Natural killer cell (primary cell): ENCODE results near the gene ZNF541. TPM values are rescaled to one million over a fixed set of nuclear protein-coding genes. Genes with fewer than 3 reads are reported as not detected.
A peak's percentile ranks its signal among the peaks of the same experiment; 100 is the strongest.

ENCODE experiments used
- ATAC-seq, 3 donors: fragments of 150-1000 bp in 2 of 3; fragments of 200-7000 bp in 1 of 3; cut with Tn5 transposase; 1 replicate in 1 of 3; 2 replicates in 2 of 3; pipeline ENCODE4 v1.10.0; 2021; ENCODE audit warnings: mild to moderate bottlenecking in 2 of 3, moderate library complexity in 2 of 3
- DNase-seq, 2 donors: peaks; one replicate each; pipeline versions ENCODE4 v3.0.0 to v3.0.0-alpha.2; 2013 to 2021; ENCODE audit warnings: mixed read lengths in 1 of 2
- H3K27ac ChIP-seq: one replicate; pipeline ENCODE4 v1.5.1; 2013; ENCODE audit warnings: mild to moderate bottlenecking, low read length
- H3K27me3 ChIP-seq: one replicate; pipeline ENCODE4 v1.6.1; 2013; ENCODE audit warnings: low read length; ENCODE audit not compliant: control insufficient read depth, insufficient read depth
- H3K36me3 ChIP-seq: one replicate; pipeline ENCODE4 v1.6.1; 2013; ENCODE audit warnings: low read length; ENCODE audit not compliant: control insufficient read depth, insufficient read depth
- H3K4me1 ChIP-seq: one replicate; pipeline ENCODE4 v1.6.1; 2013; ENCODE audit warnings: low read length; ENCODE audit not compliant: control insufficient read depth, insufficient read depth
- H3K4me3 ChIP-seq: one replicate; pipeline ENCODE4 v1.5.1; 2013; ENCODE audit warnings: low read length
- H3K9me3 ChIP-seq: one replicate; pipeline ENCODE4 v1.6.1; 2013; ENCODE audit warnings: low read length; ENCODE audit not compliant: control insufficient read depth, insufficient read depth
- H3K27ac Mint-ChIP-seq, 2 donors: one replicate each; pipeline ENCODE4 v1.8.0; 2022; ENCODE audit warnings: mild to moderate bottlenecking in 2 of 2, mixed read lengths in 2 of 2, moderate library complexity in 1 of 2
- H3K27me3 Mint-ChIP-seq, 2 donors: one replicate each; pipeline ENCODE4 v1.8.0; 2022; ENCODE audit warnings: low read depth in 2 of 2, mixed read lengths in 2 of 2
- H3K36me3 Mint-ChIP-seq: one replicate; pipeline ENCODE4 v1.8.0; 2022; ENCODE audit warnings: mixed read lengths
- H3K4me1 Mint-ChIP-seq, 2 donors: one replicate each; pipeline ENCODE4 v1.8.0; 2022; ENCODE audit warnings: mixed read lengths in 2 of 2
- H3K4me3 Mint-ChIP-seq: one replicate; pipeline ENCODE4 v1.8.0; 2022; ENCODE audit warnings: mild to moderate bottlenecking, moderate library complexity, mixed read lengths
- H3K9me3 Mint-ChIP-seq, 2 donors: one replicate each; pipeline ENCODE4 v1.8.0; 2022; ENCODE audit warnings: mixed read lengths in 2 of 2
- CTCF ChIP-seq: fragments of 200-600 bp; IDR thresholded peaks from one replicate; pipeline ENCODE4 v1.8.0; 2022; ENCODE audit warnings: antibody characterized with exemption
- WGBS: methylation state at CpG from one replicate; pipeline ENCODE4 v1.1.7; 2013; ENCODE audit warnings: missing lambda C conversion rate; ENCODE audit not compliant: insufficient coverage; 5-methylcytosine and 5-hydroxymethylcytosine counted together
- intact Hi-C: fragments of 100-400 bp; cut with micrococcal nuclease; formaldehyde crosslinking; loops from one replicate; pipeline ENCODE4 v1.14.2; 2022
- total RNA-seq, 4 donors: library from RNA; stranded (reverse); fragments of 120-200 nt in 1 of 4; gene quantifications; one replicate each; pipeline versions ENCODE4 v1.2.3 to v1.2.4, GENCODE V29; 2013 to 2022

ZNF541 gene
- total RNA-seq, 3 donors from 2014 or later (not counting 1 experiment from before 2014, with no cell fraction given): 1.5 to 2.0 (median 1.5) TPM

DNA sequence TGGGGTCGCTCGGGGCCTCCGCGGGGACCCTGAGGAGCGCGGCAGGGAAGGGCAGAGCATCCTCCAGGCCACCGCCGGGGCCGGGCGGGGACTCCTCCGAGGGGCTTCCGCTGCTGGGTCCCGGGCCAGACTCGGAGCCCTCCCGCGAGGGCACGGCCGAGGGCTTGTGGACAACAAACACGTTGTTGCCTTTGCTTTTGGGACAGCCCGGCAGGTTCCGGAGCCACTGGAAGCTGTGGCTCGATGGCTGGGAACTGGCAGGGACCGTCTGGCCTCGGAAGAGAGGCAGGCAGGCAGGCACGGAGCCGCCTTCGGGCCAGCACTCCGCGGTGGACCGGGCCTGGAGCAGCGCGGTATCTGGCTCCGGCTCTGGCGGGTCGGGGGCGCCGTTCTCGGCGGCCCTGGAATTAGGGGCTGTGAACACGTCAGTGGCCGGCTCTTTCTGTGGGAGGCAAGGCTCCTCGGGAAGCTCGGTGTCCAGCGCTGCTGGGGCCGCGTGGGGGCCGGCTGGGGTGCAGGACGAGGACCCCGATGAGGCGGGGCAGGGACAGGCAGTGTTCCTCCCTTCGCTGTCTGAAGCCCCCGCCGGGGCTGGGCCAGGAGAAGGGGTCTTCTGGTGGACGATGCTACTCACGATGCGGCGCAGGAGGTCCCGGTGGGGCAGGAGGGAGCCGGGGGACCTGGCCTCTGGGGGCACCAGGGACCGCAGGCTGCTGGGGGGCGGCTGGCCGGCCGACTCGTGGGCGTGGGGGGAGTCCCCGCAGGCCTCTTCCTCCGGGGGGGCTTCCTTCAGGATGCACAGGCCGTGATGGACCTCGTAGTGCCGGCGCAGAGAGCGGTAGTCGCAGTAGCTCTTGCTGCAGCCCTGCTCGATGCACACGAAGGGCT, 27.6 kb downstream of the ZNF541 start:
- no peak overlapping the region for H3K4me3 Mint-ChIP-seq
- no peaks in the 10 kb centered on the region for H3K36me3 Mint-ChIP-seq

DNA sequence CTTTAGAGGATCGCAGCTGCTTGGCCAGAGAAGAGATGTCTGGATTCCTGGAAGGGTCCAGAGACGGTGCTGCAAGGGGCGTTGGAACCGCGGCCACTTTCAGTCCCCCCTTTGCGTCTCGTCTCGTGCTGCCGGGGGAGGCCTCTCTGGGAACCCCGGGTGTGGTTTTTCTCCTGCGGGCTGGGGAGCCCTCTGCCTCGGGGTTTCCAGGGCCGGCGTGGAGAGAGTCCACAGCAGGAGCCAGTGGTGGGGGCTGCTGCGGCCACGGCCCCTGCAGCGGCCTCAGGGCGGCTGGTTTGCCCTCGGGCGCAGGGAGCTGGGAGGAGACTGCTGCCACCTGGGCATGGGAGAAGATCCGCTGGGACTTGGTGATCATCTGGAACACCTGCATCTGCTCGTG, 28.5 kb downstream of the ZNF541 start:
- no peaks in the 10 kb centered on the region for H3K9me3 ChIP-seq
- Mint-ChIP-seq H3K4me1 (peaks cover 28 to 29% of the 10 kb centered on the region in 2 donors), H3K27me3 (peaks cover 0 to 5% of the 10 kb centered on the region in 2 donors), H3K4me3 (peak overlapping the region; percentile 25), H3K36me3 (no peaks in the 10 kb centered on the region), H3K27ac (peak overlapping the region in 1 of 2 donors; percentile 40), H3K9me3 (no peaks in the 10 kb centered on the region)
- intact Hi-C loops: loop anchor here (10.0 kb wide), 1 partner anchor 150 kb away; no protein-coding TSS in a partner anchor
- ATAC-seq: no peak
- no peak overlapping the region for H3K27ac ChIP-seq
- WGBS: 88% methylated on average over 22 of the region's 22 CpGs
- H3K27me3 ChIP-seq: peaks cover 13% of the 10 kb centered on the region
- no peak overlapping the region for H3K4me3 ChIP-seq
- no peaks in the 10 kb centered on the region for H3K36me3 ChIP-seq
- no peak for DNase-seq
- no peak for TF ChIP-seq CTCF
- peaks cover 50% of the 10 kb centered on the region for H3K4me1 ChIP-seq

More for the DNA sequence above, 27.6 kb downstream of the ZNF541 start:
- H3K36me3 ChIP-seq: no peaks in the 10 kb centered on the region
- intact Hi-C loops: loop anchor here (10.0 kb wide), 1 partner anchor 149 kb away; no protein-coding TSS in a partner anchor
- H3K27ac Mint-ChIP-seq: peak overlapping the region in 1 of 2 donors; percentile 40
- no peaks in the 10 kb centered on the region for H3K9me3 ChIP-seq
- WGBS: 26% methylated on average over 75 of the region's 75 CpGs
- DNase-seq (peak in 1 of 2 donors; percentile 32), ATAC-seq (no peak)
- H3K9me3 Mint-ChIP-seq: no peaks in the 10 kb centered on the region
- H3K4me3 ChIP-seq: no peak overlapping the region
- peaks cover 13% of the 10 kb centered on the region for H3K27me3 ChIP-seq
- H3K27me3 Mint-ChIP-seq: peaks cover 0 to 5% of the 10 kb centered on the region in 2 donors
- H3K4me1 ChIP-seq: peaks cover 42% of the 10 kb centered on the region
- H3K27ac ChIP-seq: no peak overlapping the region
- peaks cover 19 to 21% of the 10 kb centered on the region in 2 donors for H3K4me1 Mint-ChIP-seq
- TF ChIP-seq CTCF: no peak

DNA sequence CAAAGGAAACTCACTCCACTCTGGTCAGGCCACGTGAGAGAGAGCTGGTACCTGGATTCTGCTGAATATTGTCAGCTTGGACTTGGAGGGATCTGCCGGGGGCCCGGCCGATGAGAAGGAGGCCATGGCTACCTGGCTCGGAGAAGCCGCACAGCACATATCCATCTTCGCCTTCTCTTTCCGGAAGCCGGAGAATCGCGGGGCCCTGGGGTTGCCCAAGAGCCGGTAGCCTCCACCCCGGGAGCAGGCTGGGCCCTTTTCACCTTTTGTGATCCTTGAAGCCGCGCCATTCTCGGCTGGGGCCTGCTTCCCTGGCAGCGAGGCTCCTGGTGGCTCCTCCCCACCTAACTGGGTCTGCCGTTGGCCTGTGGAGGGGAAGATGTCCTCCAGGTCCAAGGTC, 28.9 kb downstream of the ZNF541 start:
- no peak overlapping the region for H3K27ac Mint-ChIP-seq
- peak overlapping the region; percentile 35 for H3K4me3 Mint-ChIP-seq
- H3K4me1 ChIP-seq: peaks cover 54% of the 10 kb centered on the region
- peaks cover 0 to 5% of the 10 kb centered on the region in 2 donors for H3K27me3 Mint-ChIP-seq
- no peaks in the 10 kb centered on the region for H3K9me3 ChIP-seq
- no peaks in the 10 kb centered on the region for H3K9me3 Mint-ChIP-seq
- no peak for TF ChIP-seq CTCF
- no peaks in the 10 kb centered on the region for H3K36me3 Mint-ChIP-seq
- intact Hi-C loops: loop anchor here (10.0 kb wide), 1 partner anchor 151 kb away; no protein-coding TSS in a partner anchor
- peaks cover 13% of the 10 kb centered on the region for H3K27me3 ChIP-seq
- ATAC-seq (no peak), DNase-seq (no peak)
- no peak overlapping the region for H3K4me3 ChIP-seq
- WGBS: 96% methylated on average over 18 of the region's 18 CpGs
- H3K36me3 ChIP-seq: no peaks in the 10 kb centered on the region
- H3K27ac ChIP-seq: no peak overlapping the region
- H3K4me1 Mint-ChIP-seq: peaks cover 30 to 31% of the 10 kb centered on the region in 2 donors
